ENCODE results near the gene XPO6.

The XPO6 gene

GRCh38 chr16:28089205-28089991 lies 122.4 kb downstream of the XPO6 start:
- no peak for DNase-seq (ENCODE audit: low read depth)

DNA sequence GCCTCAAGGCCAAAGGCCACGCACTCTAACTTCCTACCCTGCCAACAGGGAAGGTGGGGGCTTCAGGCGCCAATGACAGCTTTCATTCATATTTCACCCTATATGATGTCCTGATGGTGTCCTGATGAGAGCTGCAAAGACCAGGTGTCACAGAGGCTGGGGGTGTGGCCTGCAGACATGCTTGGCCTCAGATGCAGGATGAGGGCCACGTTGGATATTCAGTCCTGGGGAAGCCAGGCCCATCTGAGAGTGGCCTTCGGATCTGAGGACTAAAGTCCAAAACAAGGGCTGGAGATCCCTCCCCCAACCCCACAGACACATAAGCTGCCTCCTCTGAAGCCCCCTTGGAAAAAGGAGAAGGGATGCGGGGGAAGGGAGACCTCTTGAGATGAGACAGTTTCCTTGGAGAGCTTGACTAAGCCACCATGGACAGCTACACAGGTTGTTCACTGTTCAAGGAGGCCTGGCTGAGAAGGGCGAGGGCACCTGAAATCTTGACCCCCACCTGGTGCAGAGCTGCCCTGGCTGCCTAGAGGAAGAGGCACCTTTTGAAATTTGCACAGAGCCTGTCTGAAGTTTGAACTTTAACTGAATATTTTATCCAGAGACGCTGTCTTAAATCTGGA lies 124.0 kb downstream of the XPO6 start:
- DNase-seq (ENCODE audit: low read depth) = no peak

GRCh38 chr16:28087140-28087660 lies 124.6 kb downstream of the XPO6 start:
- DNase-seq (ENCODE audit: low read depth) = no peak

DNA sequence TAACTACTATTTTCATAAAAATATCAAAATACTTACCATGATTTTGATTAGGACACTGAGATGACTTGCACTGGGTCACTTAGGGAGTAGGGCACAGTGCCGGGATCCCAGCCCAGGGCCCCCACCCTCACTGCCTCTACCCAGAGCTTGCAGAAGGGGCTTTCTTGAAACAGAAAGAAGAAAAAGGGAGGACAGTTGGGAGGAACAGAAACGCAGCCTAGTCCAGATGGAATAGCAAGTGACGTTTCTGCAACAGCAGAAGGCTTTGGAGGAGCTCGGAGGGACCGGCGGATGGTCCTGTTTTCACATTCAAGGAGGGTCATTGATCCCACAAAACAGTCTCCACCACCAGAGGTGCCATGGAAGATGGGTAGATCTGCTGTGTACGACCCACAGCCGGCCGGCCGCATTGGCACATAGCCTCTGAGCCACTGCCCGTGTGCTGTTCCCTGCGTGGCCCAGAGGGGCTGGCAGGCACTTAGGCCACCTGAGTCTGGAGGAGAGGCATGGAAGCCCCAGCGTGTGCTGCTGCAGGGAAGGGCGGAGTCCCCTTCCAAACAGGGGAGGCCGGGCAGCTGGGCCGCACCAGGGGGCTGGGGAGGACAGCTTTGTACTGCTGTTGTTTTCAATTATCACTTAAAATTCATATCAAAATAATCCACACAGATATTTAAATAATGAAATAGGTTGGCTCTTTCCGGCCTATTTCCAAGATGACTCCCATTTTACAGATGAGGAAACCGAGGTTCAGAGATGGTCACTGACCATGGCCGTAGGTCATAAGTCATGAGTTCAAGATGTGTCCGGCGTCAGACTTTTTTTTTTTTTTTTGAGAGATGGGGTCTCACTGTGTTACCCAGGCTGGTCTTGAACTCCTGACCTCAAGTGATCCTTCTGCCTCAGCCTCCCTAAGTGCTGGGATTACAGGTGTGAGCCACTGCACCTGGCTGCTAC lies 125.3 kb downstream of the XPO6 start:
- DNase-seq (ENCODE audit: low read depth) = no peak

DNA sequence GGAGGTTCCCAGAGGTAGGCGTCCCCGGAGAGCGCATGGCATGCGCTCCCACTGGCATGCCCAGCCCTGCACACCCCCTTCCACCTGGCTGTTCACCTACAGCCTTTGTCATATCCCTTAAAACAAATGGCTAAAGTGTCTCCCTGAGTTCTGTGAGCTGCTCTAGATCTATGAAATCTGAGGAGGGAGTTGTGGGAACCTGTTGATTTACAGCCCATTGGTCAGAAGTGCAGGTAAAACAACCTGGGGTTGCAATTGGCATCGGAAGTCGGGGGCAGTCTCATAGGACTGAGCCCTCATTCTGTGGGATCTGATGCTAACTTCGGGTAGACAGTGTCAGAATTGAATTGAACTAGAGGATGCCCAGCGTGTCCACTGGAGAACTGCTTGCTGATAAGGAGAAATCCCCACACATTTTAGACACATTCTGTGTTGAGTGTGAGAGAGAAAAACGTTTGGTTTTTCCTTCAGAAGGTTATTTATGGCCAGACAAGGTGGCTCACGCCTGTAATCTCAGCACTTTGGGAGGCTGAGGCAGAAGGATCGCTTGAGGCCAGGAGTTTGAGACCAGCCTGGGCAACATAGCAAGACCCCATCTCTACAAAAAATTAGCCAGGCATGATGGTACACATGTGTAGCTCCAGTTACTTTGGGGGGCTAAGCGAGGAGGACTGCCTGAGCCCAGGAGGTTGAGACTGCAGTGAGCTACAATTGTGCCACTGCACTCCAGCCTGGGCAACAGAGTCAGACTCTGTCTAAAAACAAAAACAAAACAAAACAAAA lies 126.2 kb downstream of the XPO6 start:
- no peak for DNase-seq (ENCODE audit: low read depth)

DNA sequence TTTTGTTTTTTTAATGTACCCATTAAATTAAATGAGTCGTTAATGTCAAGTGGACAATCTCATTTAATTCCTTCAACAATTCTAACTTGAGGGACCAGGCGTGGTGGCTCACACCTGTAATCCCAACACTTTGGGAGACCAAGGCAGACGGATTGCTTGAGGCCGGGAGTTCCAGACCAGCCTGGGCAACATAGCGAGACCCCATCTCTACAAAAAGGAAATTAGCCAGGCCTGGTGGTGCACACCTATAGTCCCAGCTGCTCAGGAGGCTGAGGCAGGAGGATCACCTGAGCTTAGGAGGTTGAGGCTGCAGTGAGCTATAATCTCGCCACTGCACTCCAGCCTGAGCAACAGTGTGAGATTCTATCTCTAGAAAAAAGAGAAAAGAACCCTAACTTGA lies 127.6 kb downstream of the XPO6 start:
- no peak for DNase-seq (ENCODE audit: low read depth)

DNA sequence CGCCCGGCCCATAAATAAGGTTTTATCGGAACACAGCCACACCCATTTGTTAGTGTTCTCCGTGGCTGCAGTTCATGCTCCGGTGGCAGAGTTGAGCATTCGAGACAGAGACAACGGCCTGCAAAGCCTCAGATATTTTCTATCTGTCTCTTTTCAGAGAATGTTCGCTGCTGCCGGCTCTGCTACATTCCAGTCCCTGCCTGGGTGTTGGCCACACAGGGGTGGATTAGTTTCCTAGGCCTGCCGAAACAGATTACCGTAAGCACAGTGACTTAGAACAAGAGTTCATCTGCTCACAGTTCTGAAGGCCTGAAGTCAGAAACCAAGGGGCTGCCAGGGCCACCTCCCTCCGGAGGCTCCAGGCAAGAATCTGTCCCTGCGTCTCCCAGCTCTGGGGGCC lies 129.1 kb downstream of the XPO6 start:
- DNase-seq (ENCODE audit: low read depth) = no peak

DNA sequence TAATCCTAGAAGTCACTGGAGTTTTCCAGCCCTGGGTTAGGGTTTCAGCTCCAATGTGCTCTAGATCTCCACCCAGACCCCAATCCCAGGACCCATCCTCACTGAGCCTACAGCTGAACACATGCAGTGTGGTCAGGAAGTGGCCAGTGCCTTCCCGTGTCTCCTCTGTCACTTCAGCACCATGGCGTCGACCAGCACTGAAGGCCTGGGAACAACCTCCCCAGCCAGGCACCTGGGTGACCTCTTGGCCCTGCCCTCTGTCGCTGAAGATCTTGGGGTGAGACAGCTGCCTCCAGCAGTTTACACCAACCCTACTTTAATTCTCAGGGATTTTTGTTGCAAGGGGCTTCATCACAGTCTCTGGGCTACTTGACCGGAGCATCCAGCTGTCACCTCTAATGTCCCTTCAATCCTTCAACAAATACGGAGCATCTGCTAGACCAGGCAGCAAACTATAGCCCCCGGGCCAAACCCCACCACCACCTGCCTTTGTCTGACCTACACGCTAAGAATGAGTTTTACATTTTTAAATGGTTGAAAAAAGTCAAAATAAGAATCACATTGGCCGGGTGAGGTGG lies 130.3 kb downstream of the XPO6 start:
- DNase-seq (ENCODE audit: low read depth) = no peak

DNA sequence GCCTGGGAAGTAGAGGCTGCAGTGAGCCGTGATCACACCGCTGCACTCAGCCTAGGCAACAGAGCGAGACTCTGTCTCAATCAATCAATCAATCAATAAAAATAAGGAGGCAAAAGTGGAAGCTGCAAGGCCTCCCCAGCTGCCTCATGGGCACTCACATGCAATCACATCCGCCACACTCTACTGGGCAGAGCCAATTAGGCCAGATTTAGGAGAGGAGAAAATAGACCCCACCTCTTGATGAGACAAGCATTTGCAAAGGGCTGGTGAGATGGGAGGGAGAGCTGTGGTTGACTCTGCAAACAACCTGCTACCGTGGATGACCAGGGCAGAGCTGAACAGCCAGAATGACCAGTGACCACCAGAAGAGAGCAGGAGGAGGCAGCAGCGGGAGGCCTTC lies 133.5 kb downstream of the XPO6 start:
- no peak for DNase-seq (ENCODE audit: low read depth)

- no peak for DNase-seq (ENCODE audit: low read depth)
Observed at GRCh38 chr16:28073836-28074235, 137.9 kb downstream of the XPO6 start.

- DNase-seq (ENCODE audit: low read depth) = no peak
Observed at GRCh38 chr16:28072087-28072486, 139.7 kb downstream of the XPO6 start.

GRCh38 chr16:28069971-28070794 lies 141.6 kb downstream of the XPO6 start:
- DNase-seq (ENCODE audit: low read depth) = no peak

DNA sequence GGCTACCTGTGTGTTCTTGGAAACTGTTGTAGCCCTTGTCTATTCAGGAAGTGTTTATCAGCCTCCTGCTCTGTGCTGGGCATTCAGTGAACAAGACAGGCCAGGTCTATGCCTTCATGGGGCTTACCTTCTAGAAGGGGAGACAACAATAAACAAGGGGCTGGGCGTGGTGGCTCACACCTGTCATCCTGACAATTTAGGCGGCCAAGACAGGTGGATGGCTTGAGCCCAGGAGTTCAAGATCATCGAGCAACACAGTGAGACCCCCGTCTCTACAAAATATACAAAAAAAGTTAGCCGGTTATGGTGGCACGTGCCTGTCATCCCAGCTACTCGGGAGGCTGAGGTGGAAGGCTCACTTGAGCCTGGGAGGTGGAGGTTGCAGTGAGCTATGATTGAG lies 142.8 kb downstream of the XPO6 start:
- DNase-seq (ENCODE audit: low read depth) = no peak

DNA sequence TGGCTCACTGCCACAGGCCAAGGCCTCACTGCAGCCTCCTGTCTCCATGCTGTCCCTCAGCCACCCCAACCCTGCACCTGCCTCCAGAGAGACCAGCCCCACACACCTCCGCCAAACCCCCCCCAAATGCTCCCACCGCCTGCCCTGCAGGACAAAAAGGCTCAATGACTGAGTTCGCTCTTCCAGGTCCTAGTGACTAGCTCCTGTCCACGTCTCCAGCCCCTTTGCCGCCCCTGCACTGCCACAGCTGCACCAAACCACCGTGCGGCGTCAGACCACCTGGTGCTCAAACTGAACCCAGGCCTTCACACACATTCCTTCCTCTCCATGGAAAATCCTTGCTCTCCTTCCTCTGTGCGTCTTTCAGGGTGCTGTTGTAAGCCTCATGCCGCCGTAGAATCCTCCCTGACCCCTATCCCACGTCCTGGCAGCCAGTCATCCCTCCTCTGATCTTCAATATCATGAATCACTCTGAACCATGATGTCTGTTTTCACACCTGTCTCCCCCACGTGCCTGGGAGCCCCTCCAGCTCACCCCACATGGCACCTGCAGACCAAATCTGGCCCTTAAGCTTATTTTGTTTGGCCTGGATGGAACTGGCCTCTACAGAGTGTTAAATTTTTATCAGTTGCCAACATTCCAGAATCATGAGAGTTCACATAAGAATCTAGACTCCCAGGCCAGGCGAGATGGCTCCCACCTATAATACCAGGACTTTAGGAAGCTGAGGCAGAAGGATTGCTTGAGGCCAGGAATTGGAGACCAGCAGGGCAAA lies 144.0 kb downstream of the XPO6 start:
- no peak for DNase-seq (ENCODE audit: low read depth)

DNA sequence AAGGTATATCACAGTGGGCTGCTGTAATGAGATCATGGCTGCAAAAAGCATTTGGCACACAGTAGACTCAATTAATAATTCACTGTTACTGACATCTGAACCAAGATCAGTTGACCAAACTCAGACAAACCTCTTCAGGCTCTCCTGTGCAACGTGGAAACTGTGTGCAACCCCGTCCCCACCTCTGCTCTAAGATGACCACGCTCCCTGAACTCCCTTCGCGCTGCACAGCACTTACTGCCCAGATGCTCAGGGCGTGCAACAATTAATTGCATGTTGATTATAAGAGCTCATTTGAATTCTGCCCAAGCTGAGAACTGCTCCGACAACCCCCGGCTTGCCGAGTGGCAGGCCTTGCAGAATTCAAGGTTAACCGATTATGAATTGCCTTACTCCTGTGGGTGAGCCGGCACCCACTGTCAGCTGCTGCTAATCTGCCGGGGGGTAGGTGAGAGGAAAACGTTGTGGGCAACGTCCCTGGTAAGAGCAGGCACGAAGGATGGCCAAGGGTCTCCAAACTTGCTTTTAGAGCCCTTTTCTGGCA lies 147.0 kb downstream of the XPO6 start:
- no peak for DNase-seq (ENCODE audit: low read depth)

DNA sequence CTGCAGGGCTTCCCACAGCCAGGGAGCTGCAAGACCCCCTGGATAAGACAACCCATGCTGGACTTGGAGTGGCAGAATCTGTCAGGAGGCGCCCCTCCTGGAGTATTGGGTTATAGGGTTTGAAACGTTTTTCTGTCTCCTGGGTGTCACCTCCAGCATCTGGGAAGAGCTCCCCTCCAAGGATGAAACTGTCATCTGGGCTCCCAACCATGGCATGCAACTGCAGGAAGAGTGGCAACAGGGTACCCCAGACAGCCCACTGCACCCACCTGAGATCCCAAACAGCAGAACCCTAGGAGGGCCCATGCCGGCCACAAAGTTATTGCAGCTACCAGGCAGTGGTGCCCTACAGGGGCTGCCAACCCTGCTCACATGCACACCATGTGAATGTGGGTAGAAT lies 147.6 kb downstream of the XPO6 start:
- no peak for DNase-seq (ENCODE audit: low read depth)

- no peak for DNase-seq (ENCODE audit: low read depth)
Observed at GRCh38 chr16:28063591-28064061, 148.1 kb downstream of the XPO6 start, which contains the start of gene GSG1L. TSS of gene GSG1L (minus strand) at chr16:28063714. CDS start at chr16:28063424, 290 bp downstream.

- no peak for DNase-seq (ENCODE audit: low read depth)
Observed at GRCh38 chr16:28062847-28063521, 148.8 kb downstream of the XPO6 start.

Data from stimulated activated CD4-positive, alpha-beta T cell treated with anti-CD3 and anti-CD28 coated beads, Interleukin-2, amount 100 ng/mL, for 4 hours (primary cell).